HEK293 (cell line): ENCODE measurements around the gene CHMP4A.

Source experiments
- CTCF ChIA-PET: fragments of 350-600 bp; formaldehyde crosslinking; extraction: SDS; loops from one replicate; lab custom pipeline; 2021; ENCODE audit warnings: antibody characterized with exemption; lab: Yijun Ruan, JAX
- POLR2A ChIA-PET: fragments of 300-600 bp; formaldehyde crosslinking; extraction: SDS; loops from one replicate; lab custom pipeline; 2020; ENCODE audit warnings: antibody characterized with exemption, inconsistent platforms; lab: Yijun Ruan, JAX
- H3K27ac ChIP-seq: fragments of 200-500 bp; sonication (Bioruptor generic); 2 replicates; pipeline ENCODE4 v1.5.1; 2014; ENCODE audit warnings: low read depth, low read length, control low read depth, inconsistent platforms; ENCODE audit errors: extremely low read depth
- H3K36me3 ChIP-seq, 2 experiments: fragments of 200-500 bp in 1 of 2; sonication (Bioruptor generic) in 1 of 2; 1 replicate in 1 of 2; 2 replicates in 1 of 2; pipeline ENCODE4 v1.5.1; 2014 to 2017; ENCODE audit warnings: inconsistent platforms in 2 of 2, low read length in 2 of 2; ENCODE audit not compliant: control insufficient read depth in 2 of 2, insufficient read depth in 1 of 2
- H3K4me1 ChIP-seq: fragments of 200-500 bp; sonication (Bioruptor generic); 2 replicates; pipeline ENCODE4 v1.5.1; 2014; ENCODE audit warnings: mild to moderate bottlenecking, low read length, inconsistent platforms; ENCODE audit not compliant: control insufficient read depth, insufficient read depth
- H3K4me3 ChIP-seq: 2 replicates; pipeline ENCODE4 v1.5.1; 2011; ENCODE audit warnings: low read depth, mild to moderate bottlenecking, control low read depth, low read length, moderate library complexity
- H3K9me3 ChIP-seq: fragments of 200-500 bp; sonication (Bioruptor generic); 2 replicates; pipeline ENCODE4 v1.5.1; 2014; ENCODE audit warnings: low read depth, low read length, inconsistent platforms; ENCODE audit not compliant: control insufficient read depth, insufficient read depth
- CTCF ChIP-seq: fragments of 450-650 bp; formaldehyde crosslinking; IDR thresholded peaks from 2 replicates; pipeline ENCODE4 v1.5.1; 2016; ENCODE audit warnings: missing biosample characterization, missing genetic modification characterization
- EGR2 ChIP-seq: fragments of 450-650 bp; formaldehyde crosslinking; IDR thresholded peaks from 2 replicates; pipeline ENCODE4 v1.5.1; 2016; ENCODE audit warnings: low read depth, missing biosample characterization, missing genetic modification characterization
- HOXA7 ChIP-seq: sonication (generic); formaldehyde crosslinking; IDR thresholded peaks from 2 replicates; pipeline ENCODE4 v1.8.1; 2022; ENCODE audit warnings: missing genetic modification reagents, borderline replicate concordance
- HOXD13 ChIP-seq: sonication (generic); formaldehyde crosslinking; IDR thresholded peaks from 2 replicates; pipeline ENCODE4 v1.8.0; 2022; ENCODE audit warnings: missing genetic modification reagents, borderline replicate concordance
- KLF7 ChIP-seq: fragments of 450-650 bp; formaldehyde crosslinking; IDR thresholded peaks from 2 replicates; pipeline ENCODE4 v1.5.1; 2016; ENCODE audit warnings: missing biosample characterization, missing genetic modification characterization, borderline replicate concordance
- SALL2 ChIP-seq: fragments of 450-650 bp; formaldehyde crosslinking; IDR thresholded peaks from 2 replicates; pipeline ENCODE4 v1.5.0; 2017; ENCODE audit warnings: missing biosample characterization, mild to moderate bottlenecking, missing genetic modification characterization, borderline replicate concordance
- SP7 ChIP-seq: fragments of 450-650 bp; formaldehyde crosslinking; IDR thresholded peaks from 2 replicates; pipeline ENCODE4 v1.5.1; 2016; ENCODE audit warnings: missing biosample characterization, missing genetic modification characterization
- YY2 ChIP-seq: fragments of 450-650 bp; formaldehyde crosslinking; IDR thresholded peaks from 2 replicates; pipeline ENCODE4 v1.5.1; 2016; ENCODE audit warnings: missing biosample characterization, missing genetic modification characterization
- ZEB2 ChIP-seq: fragments of 450-650 bp; formaldehyde crosslinking; IDR thresholded peaks from 2 replicates; pipeline ENCODE4 v1.5.1; 2016; ENCODE audit warnings: missing biosample characterization, missing genetic modification characterization
- ZNF16 ChIP-seq: fragments of 450-650 bp; formaldehyde crosslinking; IDR thresholded peaks from 2 replicates; pipeline ENCODE4 v1.5.1; 2016; ENCODE audit warnings: low read depth, missing biosample characterization, missing genetic modification characterization
- ZNF335 ChIP-seq: fragments of 450-650 bp; formaldehyde crosslinking; conservative IDR thresholded peaks from 2 replicates; pipeline ENCODE4 v1.5.1; 2016; ENCODE audit warnings: missing biosample characterization, missing genetic modification characterization
- ZNF341 ChIP-seq: fragments of 450-650 bp; formaldehyde crosslinking; IDR thresholded peaks from 2 replicates; pipeline ENCODE4; 2016; ENCODE audit warnings: low read depth, missing biosample characterization, missing genetic modification characterization
- ZNF354C ChIP-seq: fragments of 450-650 bp; formaldehyde crosslinking; IDR thresholded peaks from 2 replicates; pipeline ENCODE4 v1.5.1; 2016; ENCODE audit warnings: missing biosample characterization, missing genetic modification characterization, low read depth, borderline replicate concordance
- ZNF423 ChIP-seq: fragments of 450-650 bp; formaldehyde crosslinking; IDR thresholded peaks from 2 replicates; pipeline ENCODE4 v1.5.1; 2016; ENCODE audit warnings: missing biosample characterization, missing genetic modification characterization
- ZNF521 ChIP-seq: fragments of 450-650 bp; formaldehyde crosslinking; IDR thresholded peaks from 2 replicates; pipeline ENCODE4 v1.5.1; 2017; ENCODE audit warnings: missing biosample characterization, mild to moderate bottlenecking, missing genetic modification characterization
- ZNF530 ChIP-seq: fragments of 450-650 bp; formaldehyde crosslinking; IDR thresholded peaks from 2 replicates; pipeline ENCODE4 v1.5.1; 2016; ENCODE audit warnings: low read depth, missing biosample characterization, missing genetic modification characterization
- ZNF549 ChIP-seq: fragments of 450-650 bp; IDR thresholded peaks from 2 replicates; pipeline ENCODE4 v1.5.1; 2018; ENCODE audit warnings: missing biosample characterization, missing genetic modification characterization, mild to moderate bottlenecking, inconsistent platforms, moderate library complexity
- ZNF677 ChIP-seq: fragments of 450-650 bp; IDR thresholded peaks from 2 replicates; pipeline ENCODE4 v1.5.0; 2018; ENCODE audit warnings: missing biosample characterization, mild to moderate bottlenecking, missing genetic modification characterization, moderate library complexity
- ZNF777 ChIP-seq: fragments of 450-650 bp; formaldehyde crosslinking; IDR thresholded peaks from 2 replicates; pipeline ENCODE4 v1.5.1; 2017; ENCODE audit warnings: missing biosample characterization, missing genetic modification characterization, borderline replicate concordance
- ZNF785 ChIP-seq: fragments of 450-650 bp; formaldehyde crosslinking; IDR thresholded peaks from 2 replicates; pipeline ENCODE4 v1.5.1; 2016; ENCODE audit warnings: missing biosample characterization, missing genetic modification characterization
- TF ChIP-seq, protein P1 (sequence below): sonication (generic); formaldehyde crosslinking; IDR thresholded peaks from 2 replicates; pipeline ENCODE4 v1.8.1; 2022; ENCODE audit warnings: mild to moderate bottlenecking, moderate library complexity, missing genetic modification reagents
- TF ChIP-seq, protein P2 (sequence below): fragments of 450-650 bp; IDR thresholded peaks from 2 replicates; pipeline ENCODE4 v1.5.1; 2018; ENCODE audit warnings: missing biosample characterization, missing genetic modification characterization

CHMP4A gene

DNA sequence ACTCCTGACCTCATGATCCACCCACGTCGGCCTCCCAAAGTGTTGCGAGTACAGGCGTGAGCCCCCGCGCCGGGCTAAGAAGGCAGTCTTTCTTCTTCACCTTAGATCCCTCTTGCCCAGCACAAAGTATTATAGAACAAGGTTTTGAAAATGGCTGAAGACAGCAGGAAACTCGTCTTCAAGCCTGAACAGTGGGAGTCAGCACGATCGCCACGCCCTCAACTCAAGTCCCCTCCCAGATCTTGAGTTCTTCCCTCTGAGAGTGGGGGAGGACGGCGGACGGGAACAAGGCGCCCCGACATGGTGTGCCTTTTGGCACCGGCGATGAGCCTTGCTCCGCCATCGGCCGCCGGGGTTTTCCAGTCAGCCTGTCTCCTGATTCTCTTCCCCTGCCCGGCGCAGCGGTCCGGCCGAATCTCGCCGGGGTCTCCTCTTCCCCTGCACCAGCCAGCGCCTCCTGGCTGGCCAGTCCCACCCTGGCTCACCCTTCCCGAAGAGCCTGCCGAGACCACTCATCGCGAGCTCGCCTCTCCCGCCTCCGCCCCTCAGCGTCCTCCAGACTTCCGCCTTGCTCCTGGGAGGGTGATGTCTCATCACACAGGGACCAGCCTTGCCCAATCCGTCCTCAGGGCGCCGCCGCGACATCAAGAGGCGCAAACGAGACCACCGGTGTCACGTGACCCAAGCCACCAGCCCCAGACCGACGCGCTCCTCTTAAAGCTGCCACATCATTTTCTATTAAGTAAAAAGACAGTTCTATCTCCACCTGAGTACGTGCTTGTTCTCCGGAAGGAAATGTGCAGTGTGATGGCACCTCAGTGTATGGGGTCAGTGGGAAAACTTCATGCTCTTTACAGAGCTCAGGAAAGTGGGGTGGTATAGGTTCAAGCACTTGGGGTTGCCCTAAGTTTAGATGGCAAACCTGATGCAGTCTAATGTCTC, at the start of gene CHMP4A (continued):
- 0 out of 2 replicates have a peak, but pooled peaks have one; percentile 31 for TF ChIP-seq ZNF785
- no peak for TF ChIP-seq HOXA7 (CRISPR knock-in tag)
- TF ChIP-seq KLF7 (tag by site-specific recombination): peak; percentile 50; the same call in 1 of the 2 replicates
- TF ChIP-seq, protein P1, sequence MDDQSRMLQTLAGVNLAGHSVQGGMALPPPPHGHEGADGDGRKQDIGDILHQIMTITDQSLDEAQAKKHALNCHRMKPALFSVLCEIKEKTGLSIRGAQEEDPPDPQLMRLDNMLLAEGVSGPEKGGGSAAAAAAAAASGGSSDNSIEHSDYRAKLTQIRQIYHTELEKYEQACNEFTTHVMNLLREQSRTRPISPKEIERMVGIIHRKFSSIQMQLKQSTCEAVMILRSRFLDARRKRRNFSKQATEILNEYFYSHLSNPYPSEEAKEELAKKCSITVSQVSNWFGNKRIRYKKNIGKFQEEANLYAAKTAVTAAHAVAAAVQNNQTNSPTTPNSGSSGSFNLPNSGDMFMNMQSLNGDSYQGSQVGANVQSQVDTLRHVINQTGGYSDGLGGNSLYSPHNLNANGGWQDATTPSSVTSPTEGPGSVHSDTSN: 0 out of 2 replicates have a peak, but pooled peaks have one; percentile 45
- TF ChIP-seq ZNF521: no peak

- H3K4me1 ChIP-seq: no peaks in the 10 kb centered on the region
- H3K4me3 ChIP-seq: no peak overlapping the region
- no peaks in the 10 kb centered on the region for H3K9me3 ChIP-seq
- peaks cover 0 to 18% of the 10 kb centered on the region in 2 experiments; a peak in 1 of 3 replicates for H3K36me3 ChIP-seq
- TF ChIP-seq ZNF335 (tag by site-specific recombination): no peak
- no peak for TF ChIP-seq ZNF16 (tag by site-specific recombination)
- TF ChIP-seq ZNF521: no peak
- TF ChIP-seq ZNF341 (tag by site-specific recombination): no peak
- no peak for TF ChIP-seq ZNF677 (tag by site-specific recombination)
- TF ChIP-seq ZNF785: no peak
- TF ChIP-seq ZEB2 (tag by site-specific recombination): no peak
- TF ChIP-seq SP7: no peak
- TF ChIP-seq ZNF423 (tag by site-specific recombination): no peak
- TF ChIP-seq, protein P2, sequence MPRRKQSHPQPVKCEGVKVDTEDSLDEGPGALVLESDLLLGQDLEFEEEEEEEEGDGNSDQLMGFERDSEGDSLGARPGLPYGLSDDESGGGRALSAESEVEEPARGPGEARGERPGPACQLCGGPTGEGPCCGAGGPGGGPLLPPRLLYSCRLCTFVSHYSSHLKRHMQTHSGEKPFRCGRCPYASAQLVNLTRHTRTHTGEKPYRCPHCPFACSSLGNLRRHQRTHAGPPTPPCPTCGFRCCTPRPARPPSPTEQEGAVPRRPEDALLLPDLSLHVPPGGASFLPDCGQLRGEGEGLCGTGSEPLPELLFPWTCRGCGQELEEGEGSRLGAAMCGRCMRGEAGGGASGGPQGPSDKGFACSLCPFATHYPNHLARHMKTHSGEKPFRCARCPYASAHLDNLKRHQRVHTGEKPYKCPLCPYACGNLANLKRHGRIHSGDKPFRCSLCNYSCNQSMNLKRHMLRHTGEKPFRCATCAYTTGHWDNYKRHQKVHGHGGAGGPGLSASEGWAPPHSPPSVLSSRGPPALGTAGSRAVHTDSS: no peak
- no peak for TF ChIP-seq CTCF (tag by site-specific recombination)
- TF ChIP-seq ZNF777 (tag by site-specific recombination): no peak
- TF ChIP-seq EGR2 (tag by site-specific recombination): no peak
- no peak for TF ChIP-seq ZNF354C (tag by site-specific recombination)
- no peak for TF ChIP-seq ZNF549 (tag by site-specific recombination)
- no peak for TF ChIP-seq YY2
- no peak for TF ChIP-seq HOXD13 (CRISPR knock-in tag)
- TF ChIP-seq ZNF530 (tag by site-specific recombination): no peak
- no peak for TF ChIP-seq SALL2 (tag by site-specific recombination)
- H3K27ac ChIP-seq: no peak overlapping the region
- POLR2A ChIA-PET: interaction anchor here (1.2 to 3.6 kb wide), 3 partner anchors 9 to 121 kb away, joined by 3 to 16 read pairs (median 14); partner anchors contain the start of genes EMC9, RABGGTA and TINF2
- CTCF ChIA-PET: interaction anchor here (0.6 to 1.4 kb wide), 4 partner anchors 15 to 71 kb away, joined by 3 to 6 read pairs (median 4); partner anchors contain the start of gene TINF2
These were observed 48.7 kb upstream of the CHMP4A start for GRCh38 chr14:24261969-24262327.
